Measurements from ENCODE around the gene HIPK2.

HIPK2 gene

GRCh38 chr7:139777948-139778841, at the start of gene HIPK2:
Gene HIPK2, minus strand, starts transcription at chr7:139777998. Its CDS starts 375 bp downstream, at chr7:139777623.
- DNase-seq: peak; percentile 83

GRCh38 chr7:139827042-139827441, 49.2 kb upstream of the HIPK2 start:
- DNase-seq: peak; percentile 12

- no peak for DNase-seq
Measured at GRCh38 chr7:139825666-139826290, 48.0 kb upstream of the HIPK2 start.

DNA sequence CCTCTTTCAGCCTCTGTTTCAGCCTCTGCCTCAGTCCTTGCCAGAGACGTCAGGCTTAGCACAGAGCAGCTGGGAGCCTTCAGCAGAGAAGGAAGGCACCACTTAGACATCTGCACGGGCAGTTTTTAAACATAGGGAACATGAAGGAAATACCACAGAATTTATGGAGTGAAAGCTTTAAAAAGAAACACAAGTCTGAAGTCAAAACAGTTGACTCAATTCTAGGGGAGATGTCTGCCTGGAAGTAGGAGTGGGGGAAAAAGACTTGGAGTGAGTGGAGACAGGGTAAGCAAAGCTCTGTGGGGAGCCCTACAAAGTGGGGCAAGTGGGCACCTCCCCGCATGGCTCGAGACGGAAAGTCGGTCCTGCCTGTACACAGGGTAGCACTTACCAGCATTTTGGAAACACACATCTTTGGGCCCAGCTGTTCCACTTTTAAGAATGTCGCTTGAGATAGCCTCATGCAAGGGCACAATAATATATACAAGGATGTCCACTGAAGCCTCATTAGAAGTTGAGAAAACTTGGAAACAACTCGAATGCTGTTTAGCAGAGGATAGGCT, 46.2 kb upstream of the HIPK2 start:
- no peak for DNase-seq

DNA sequence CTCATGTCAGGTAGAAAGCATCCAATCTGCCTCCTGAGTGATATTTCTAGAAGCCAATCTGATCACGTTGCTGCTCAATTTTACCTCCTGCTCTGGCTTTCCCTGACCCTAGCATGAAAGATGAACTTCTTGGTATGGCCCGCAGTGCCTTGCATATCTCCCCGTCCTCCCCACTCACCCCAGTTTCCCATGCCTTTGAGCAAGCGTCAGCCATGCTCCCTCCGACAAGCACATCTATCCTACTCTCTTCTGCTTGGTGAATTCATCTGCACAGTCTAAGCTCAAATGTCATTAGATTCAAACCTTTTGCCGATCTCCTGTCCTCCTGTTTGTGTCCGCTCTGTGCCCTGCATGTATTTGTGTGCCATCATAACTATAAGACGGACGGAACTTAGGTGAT, 45.1 kb upstream of the HIPK2 start:
- DNase-seq: no peak

GRCh38 chr7:139821349-139822105, 43.7 kb upstream of the HIPK2 start:
- no peak for DNase-seq

GRCh38 chr7:139820089-139820488, 42.3 kb upstream of the HIPK2 start:
- no peak for DNase-seq

DNA sequence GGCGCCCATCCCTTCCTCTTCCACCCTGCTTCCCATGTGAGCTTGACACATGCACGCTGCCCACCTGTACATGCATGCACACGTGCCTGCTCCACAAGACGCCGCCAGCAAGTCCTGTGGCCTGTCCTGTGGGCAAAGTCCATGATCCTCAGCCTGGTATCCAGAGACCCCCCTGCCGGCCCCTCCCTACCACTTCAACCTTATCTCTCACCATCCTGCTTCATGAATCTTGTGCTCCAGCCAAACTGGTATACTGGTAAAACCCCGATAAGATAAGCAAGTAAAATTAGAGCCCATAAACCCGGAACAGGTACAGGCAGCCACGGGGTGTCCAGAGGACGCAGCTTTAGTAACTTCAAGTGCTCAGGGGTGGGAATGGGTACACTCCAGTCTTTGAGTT, 39.5 kb upstream of the HIPK2 start:
- DNase-seq: no peak

DNA sequence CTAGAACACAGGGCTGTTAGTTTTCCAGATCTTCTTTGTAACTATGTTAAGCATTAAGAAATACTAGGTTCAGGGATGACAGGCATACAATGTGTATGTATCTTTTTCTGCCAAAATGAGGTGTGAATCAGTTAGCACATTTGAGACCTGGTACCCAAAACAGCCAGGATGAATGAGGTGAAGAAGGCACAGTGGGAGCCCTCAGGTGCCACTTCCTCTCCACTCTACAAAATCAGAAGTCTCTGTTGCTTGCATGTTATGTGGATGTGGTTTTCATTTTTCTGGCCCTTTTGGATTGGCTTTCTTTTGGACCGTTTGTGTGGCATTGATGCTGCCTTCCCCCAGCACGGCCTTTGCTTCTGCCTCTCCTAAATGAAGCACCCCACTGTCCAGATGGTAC, 35.9 kb upstream of the HIPK2 start:
- no peak for DNase-seq

DNA sequence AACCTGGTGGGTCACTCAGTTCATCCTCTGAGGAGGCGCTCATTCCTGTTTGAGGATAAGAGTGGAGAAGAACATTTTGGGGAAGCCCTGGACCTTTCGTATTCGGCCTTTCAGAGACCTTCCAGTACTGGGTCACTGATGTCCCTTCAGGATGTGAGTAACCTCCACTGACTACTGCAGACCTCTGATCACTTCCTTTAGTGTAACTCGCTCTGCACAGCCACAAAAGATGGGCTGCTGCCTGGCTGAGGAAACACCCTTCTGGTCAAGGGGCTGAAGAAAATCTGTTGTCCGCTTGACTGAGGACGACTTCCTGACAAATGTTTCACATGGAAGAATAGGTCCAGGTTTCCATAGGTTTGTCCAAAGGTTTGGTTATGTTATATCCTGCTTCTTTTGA, 35.4 kb upstream of the HIPK2 start:
- DNase-seq: no peak

DNA sequence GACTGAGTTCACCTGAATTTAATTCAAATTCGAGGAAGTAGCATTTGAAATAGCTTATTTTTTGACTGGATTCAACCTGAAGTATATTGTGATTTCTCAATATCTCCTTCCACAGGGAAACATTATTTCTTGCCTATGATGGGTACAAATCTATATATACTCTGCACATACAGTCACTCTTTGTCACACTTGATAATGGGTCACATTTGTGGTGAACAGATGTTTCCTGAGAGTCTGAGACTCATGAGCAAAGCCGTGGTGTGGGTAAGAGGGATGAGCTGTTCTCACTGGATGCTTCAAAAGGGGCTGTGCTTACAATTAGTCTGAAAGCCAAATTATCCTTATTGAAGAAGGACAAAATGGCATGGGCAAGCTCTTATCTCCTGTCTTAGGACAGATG, 33.3 kb upstream of the HIPK2 start:
- no peak for DNase-seq

DNA sequence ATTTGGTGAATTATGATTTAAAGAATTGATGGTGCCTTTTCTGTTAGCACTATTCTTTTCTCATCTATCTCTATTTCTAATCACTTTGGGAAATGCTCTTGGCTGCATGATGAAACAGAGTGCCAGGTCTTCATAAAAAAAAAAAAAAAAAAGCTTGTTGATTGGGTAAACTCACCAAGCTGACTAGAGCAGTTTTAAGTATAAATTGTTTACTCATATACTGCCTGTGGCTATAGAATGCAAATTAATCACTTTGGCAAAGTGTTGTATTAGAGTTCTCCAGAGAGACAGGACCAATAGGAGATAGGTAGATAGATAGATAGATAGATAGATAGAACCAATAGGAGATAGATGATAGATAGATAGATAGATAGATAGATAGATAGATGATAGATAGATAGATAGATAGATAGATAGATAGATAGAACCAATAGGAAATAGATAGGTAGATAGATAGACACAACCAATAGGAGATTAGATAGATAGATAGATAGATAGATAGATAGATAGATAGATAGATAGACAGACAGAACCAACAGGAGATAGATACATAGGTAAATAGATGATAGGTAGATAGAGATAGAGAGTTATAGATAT, 31.1 kb upstream of the HIPK2 start:
- no peak for DNase-seq

- no peak for DNase-seq
Measured at GRCh38 chr7:139808427-139808826, 30.6 kb upstream of the HIPK2 start.

DNA sequence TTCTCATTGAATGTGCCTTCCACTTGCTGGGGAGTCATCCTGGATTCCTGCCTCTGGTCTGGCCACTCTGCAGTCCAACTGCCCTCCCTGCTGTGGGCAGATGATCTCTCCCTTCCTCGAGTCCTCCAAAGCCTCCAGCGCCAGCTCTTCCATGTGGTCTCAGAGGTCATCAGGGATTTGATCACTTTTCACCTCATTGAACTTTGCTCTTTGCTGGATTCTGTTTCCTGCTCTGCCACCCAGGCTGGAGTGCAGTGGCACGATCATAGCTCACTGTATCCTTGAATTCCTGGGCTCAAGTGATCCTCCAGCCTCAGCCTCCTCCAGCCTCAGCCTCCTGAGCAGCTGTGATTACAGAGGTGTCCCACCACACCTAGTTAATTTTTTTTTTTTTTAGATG, 29.2 kb upstream of the HIPK2 start:
- DNase-seq: no peak

DNA sequence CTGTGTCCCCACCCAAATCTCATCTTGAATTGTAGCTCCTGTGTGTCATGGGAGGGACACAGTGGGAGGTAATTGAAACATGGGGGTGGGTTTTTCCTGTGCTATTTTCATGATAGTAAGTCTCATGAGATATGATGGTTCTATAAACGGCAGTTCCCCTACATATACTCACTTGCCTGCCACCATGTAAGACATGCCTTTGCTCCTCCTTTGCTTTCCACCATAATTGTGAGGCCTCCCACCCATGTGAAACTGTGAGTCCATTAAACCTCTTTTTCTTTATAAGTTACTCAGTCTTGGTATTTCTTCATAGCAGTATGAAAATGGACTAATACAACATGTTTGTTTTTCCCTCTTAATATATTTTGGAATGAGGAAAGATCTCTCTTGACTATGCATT, 26.8 kb upstream of the HIPK2 start:
- no peak for DNase-seq

DNA sequence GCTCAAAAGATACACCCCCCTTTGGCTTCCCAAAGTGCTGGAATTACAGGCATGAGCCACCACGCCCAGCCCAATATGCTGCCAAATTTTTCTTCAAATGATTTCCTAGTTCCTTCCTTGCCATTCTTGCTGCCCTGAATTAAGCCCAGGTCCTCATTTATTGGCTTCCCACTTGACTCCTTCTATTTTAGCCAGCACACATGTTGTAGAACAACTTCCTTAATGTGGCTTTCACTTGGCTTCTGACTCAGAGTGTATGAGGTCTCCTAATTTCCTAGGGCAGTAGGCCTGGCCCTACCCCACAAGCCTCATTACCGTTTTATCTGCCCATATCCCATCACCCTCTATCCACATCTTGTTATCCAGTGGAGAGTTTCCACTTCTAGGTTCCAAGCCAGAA, 21.8 kb upstream of the HIPK2 start:
- no peak for DNase-seq

DNA sequence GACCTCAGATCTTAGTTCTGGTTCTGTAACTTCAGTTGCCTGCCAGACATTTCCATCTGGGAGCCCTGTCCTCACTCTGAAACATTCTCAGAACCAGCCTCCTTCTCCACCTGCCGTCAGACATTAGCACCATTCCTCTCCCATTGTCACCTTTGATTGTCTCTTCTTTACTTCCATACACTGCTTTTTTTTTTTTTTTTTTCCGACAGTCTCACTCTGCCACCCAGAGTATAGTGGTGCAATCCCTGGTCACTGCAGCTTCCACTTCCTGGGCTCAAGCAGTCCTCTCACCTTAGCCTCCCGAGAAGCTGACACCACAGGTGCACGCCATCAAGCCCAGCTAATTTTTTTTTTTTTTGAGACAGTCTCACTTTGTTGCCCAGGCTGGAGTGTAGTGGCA, 21.1 kb upstream of the HIPK2 start:
- DNase-seq: no peak

DNA sequence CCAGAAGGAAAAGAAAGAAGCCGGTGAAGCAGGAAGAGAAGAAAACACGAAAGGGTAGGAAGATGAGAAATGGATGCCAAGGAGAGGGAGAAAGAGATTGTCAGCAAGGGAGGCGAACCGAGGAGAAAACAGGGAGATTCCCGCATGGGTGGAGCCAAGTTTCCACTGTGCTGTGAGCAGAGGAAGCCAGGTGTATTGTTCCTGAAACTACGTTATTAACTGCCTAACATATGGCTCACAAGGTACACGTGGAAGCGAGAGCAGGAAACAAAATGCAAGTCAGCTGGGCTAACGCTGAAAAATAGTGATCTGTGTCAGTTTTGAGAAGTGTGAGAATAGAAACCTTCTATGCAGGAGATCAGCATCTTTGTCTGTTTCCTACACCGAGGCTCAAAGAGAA, 20.4 kb upstream of the HIPK2 start:
- DNase-seq: no peak

DNA sequence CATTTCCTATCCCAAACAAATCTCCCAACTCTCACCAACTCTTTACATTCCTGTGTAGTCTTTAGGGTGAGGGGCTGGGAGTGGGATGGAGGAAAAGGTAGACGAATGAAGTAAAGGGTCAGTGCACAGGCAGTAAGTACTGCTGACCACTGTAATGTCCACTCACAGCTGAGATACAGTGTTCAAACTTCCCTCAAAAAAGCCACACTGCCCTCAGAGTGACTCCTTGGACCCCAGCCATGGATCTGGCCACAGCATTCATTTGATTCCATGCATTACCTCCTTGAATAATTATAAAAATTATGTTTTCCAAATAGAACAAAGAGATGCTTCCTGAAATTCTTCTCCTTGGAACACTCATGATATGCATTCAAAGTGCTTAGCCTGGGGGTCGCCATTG, 19.8 kb upstream of the HIPK2 start:
- DNase-seq: no peak

DNA sequence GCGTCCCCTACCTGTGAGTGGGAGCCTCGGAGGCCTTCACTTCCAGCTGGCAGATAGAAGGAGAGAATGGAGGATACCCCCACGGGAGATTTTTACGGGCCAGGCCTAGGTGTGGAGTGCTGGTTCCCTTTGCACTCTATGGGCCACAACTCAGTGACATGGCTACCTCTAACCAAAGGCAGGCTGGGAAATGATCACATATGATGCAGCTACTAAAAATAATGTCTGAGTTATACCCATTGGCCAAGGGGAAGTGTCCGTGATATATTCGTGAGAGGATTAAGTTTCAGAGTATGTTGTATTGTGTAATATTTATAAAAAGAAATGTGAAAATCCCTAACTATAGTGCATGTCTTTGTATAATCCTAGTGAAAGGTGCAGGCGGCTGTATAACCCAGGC, 13.5 kb upstream of the HIPK2 start:
- no peak for DNase-seq

- DNase-seq: peak; percentile 41
Measured at GRCh38 chr7:139784648-139785047, 6.8 kb upstream of the HIPK2 start.

GRCh38 chr7:139783647-139784385, 6.0 kb upstream of the HIPK2 start:
- DNase-seq: no peak
